Measurements from ENCODE around the gene SERPINB10.
"Not testable (repeated sequence)": the region's sequence is repeated elsewhere in the genome, so short reads cannot be mapped to it uniquely, and the experiment has no call there.

Gene SERPINB10

DNA sequence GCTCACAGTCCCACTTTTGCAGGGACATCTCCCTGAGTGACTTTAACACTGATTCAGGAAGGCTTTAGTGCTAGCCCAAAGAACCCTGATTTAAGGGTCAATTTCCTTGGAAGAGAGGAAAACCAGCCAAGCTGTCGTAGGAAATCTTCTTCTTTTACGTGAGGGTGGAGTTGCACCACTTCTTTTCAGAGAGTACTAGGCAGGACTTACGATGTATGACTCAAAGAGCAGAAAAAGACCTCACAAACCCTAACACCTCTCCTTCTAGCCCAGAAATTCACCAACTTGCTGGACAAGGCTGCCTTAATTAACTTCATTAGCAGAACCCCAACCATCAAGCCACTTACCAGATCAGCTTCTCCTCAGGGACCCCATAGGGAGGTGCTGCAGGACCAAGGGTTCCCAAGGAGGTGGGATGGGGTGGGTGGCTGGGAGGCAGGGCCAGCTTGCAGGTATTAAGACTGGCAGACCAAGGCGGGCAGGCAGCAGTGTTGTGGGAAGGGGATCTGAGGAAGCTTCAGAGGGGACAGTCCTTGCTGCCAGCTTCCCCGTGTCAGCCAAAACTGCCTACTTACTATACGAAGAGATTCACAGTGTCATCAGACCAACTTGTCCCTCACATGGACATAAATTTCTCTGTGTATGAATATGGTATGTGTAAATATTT is 13.5 kb upstream of the SERPINB10 start:
- DNase-seq: no peak

GRCh38 chr18:63895190-63895589 is 12.6 kb upstream of the SERPINB10 start:
- DNase-seq: no peak

GRCh38 chr18:63897072-63897471 is 10.7 kb upstream of the SERPINB10 start:
- DNase-seq: no peak

DNA sequence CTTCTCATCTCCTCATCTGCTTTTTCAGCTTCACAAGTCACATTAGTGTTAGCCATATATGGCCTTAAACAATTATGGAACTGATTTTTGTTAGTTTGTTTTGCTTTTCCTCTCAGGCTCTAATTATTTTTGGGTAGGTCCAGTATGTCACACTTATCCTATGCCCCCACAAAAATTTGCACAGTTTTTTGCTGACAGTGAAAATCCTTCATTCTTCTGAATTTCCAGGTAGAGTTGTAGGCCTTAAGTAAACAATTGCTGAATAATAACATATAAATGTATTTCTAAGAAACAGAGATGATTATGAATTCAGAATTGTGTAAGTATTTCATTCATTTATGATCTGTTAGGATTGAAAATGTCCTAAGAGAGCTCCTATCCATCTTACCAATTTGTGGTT is 8.6 kb upstream of the SERPINB10 start:
- DNase-seq: no peak

DNA sequence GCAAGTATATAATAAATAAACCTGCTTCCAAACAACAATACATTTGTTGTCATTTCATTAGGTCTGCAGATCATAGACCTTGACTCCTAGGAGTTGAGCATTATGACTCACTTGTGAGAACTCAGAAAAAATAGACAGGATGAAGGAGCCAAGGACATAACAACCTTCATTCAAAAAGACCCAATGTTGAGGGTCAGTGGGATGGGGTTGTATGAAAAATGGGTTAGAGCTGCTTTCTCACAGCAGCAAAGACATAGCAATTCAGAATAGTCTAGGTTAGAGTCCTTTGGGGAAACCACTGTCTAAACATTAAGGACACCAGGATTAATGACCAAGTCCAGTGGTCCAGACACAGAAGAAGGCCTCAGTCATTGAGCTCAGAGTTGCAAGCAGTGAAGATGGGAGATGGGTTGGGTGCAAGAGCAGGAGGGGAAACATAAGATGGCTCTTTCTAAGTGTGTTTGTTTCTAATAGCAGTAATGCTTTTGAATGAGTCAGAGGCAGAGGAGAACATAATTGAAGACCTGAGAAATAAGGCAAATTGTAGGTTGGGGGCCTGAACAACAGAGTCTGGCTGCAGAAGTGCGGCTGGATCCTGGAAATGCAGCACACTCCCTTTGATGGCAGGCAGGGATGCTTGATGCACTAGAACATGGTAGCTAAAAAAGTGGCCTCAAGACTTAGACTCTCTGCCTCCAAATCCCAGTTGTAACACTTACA is 3.7 kb upstream of the SERPINB10 start:
- no peak for DNase-seq

DNA sequence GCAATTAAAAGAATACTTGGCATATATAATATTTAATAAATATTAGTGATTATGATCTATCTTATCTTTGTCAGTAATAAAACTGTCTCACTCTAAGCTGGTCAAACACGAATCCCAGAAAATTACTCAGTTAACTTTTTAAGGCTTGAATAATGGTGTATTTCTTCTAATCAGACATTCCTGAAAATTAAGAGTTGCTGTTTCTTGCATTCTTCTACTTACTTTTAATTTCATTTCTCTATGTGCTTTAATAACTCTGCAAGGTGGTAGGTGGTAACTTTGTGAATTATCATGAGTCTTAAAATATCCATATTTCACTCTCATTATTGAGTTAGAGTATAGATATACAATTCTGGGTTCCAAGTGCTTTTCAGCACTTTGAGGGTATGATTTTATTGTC is 3.1 kb upstream of the SERPINB10 start:
- DNase-seq: no peak

GRCh38 chr18:63905361-63905760 is 2.4 kb upstream of the SERPINB10 start:
- DNase-seq: no peak

GRCh38 chr18:63906056-63906455 is 1.7 kb upstream of the SERPINB10 start:
- DNase-seq: no peak

- DNase-seq: no peak
These were observed 1.1 kb downstream of the SERPINB10 start for GRCh38 chr18:63908858-63909257.

GRCh38 chr18:63909870-63910269 is 2.1 kb downstream of the SERPINB10 start:
- DNase-seq: no peak

DNA sequence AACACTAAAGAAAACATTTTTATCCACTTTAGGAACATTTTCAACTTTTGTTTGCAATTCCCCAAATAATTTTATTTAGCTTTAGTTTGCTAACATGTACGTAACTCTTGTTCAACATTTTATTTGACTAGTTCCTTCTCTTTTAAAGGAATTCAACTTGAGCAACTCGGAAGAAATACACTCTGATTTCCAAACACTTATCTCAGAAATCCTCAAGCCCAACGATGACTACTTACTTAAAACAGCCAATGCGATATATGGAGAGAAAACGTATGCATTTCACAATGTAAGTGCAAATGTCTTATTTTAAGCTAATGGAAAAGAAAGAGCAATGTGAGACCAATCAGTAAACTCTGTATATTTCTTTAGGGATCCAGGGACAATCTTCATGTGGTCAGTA is 10.1 kb downstream of the SERPINB10 start:
- DNase-seq: no peak

DNA sequence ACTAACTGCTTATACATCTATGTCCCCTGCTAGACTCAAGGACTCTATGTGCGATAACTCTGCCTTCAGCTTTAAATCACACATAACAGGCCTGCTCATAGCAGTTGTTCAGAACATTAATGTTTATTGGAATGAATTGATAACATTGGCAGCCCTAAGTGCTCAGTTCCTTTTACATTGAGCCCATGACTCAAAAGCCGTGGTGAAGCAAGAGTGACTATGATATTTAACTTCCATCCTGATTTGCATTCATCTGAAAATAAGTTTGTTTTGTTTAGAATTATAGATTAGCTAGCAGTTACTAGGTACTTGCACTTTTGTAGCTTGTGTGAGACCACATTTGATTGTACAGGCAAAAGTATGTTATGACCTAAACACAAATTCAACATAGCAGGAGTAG is 14.3 kb downstream of the SERPINB10 start:
- no peak for DNase-seq

DNA sequence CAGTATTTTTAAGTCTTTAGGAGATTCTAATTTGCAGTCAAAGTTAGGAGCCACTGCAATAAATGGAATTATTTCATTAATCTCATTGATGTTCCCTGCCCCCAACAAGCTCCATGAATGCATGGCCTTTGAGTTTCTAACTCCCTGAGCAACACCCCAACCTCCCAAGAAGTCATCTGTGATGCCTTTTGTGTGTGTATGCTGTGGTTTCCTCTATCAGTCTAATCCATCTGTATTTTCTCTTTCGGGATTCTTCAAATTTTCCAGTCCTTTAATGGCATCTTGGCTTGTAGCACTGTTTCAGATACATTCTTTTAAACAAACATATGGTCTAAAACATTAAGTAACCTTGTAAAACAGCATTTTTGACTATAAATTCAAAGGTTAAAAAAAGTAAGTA is 16.8 kb downstream of the SERPINB10 start:
- DNase-seq: no peak

- no peak for DNase-seq
These were observed 20.6 kb downstream of the SERPINB10 start for GRCh38 chr18:63928331-63928730.

DNA sequence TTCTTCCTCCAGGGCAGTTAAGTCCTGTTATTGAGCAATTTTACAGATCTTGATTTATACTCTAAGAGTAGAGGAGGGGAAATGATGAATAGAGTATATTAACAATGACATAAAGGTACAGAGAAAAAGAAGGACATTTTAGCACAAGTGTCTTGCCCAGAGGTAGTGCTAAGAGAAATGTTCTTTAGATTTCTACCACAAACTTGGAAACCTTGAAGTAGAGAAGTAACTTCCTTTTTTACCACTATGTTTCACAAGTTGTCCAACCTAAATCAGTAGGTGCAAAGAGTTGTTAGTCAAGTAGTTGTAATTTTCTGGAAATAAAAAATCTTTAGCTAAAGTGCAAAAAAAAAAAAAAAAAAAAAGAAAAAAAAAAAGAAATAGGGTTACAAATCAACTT is 21.6 kb downstream of the SERPINB10 start:
- DNase-seq: not testable (repeated sequence)

DNA sequence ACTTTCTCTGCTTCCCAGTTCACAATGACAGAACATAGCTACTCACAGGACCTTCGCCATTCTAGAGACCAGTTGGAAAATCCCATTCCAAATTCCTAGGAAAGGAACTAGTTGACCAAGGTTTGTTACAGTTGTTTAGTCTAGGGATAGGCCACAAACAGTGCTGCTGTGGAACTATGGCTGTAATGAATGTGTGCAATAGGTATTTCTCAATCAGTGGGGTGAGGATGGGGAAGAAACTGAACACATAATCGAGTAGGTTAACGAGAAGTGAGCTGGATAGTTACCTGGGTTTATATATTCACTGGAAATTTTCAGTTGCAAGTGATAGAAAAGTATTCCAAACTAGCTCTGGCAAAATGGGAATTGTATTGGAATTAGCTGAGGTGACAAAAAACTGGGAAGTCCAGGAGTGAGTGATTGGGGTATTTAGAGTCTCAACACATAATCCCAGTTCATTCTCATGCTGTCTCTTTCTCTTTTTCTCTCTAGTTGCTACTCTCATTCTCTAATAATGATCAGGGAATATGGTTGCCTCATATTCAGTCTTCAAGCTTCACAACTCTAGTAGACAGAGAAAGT is 23.1 kb downstream of the SERPINB10 start:
- no peak for DNase-seq

- DNase-seq: peak; percentile 78
These were observed 28.6 kb downstream of the SERPINB10 start for GRCh38 chr18:63936156-63936931.

- DNase-seq: no peak
These were observed 29.2 kb downstream of the SERPINB10 start for GRCh38 chr18:63936932-63937393.

DNA sequence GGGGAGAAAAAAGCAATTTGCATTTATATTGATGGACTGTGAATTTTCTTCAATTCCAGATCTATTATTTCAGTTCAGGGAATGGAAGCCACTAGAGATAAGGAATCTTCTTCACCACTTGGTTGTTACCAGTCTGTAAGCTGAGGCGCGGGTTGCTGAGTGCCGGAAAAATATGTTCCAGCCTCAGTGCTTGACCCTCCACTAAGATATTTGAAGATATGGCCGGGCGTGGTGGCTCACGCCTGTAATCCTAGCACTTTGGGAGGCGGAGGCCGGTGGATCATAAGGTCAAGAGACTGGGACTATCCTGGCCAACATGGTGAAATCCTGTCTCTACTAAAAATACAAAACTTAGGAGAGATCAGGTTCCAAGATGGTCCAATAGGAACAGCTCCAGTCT is 32.2 kb downstream of the SERPINB10 start:
- no peak for DNase-seq

GRCh38 chr18:63940543-63941050 is 32.8 kb downstream of the SERPINB10 start:
- not testable (repeated sequence) for DNase-seq

DNA sequence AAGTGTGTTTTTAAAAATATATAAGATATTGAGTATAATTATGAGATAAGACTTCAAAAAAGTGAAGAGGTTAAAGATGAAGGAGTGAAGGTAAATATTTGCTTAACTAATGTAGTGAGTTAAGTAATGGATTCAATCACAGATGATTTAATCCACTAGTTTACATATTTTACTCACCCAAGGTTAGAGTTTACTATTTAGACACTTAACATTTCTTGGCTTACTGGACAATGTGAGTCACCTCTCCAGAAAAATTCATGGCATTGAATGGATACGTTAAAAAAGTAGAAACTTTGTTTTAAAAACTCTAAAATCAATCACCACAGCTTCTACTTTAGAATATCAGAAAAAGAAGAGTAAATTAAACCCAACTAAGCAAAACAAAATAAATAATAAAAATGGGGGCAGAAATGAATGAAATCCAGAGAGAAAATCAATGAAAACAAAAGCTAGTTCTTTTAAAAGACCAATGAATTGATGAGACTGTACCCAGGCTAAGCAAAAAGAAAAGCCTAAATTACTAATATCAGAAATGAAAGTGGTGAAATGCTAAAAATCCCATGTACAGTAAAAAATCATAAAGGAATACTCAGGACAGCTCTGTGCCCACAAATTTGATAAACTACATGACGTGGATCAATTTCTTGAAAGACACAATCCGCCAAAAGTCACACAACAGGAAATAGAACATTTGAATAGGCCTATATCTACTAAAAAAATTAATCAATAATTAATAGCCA is 39.5 kb downstream of the SERPINB10 start:
- no peak for DNase-seq

- DNase-seq: no peak
These were observed 41.4 kb downstream of the SERPINB10 start, which contains the start of gene HMSD for GRCh38 chr18:63949068-63949737. HMSD (plus strand) TSS chr18:63949301; CDS start chr18:63953456, 4,155 bp downstream.

Data from right forelimb (tissue), 1 donor.